Cardiac septum (tissue), 1 donor: ENCODE measurements around the gene EIF2S2. TPM values are rescaled to one million over a fixed set of nuclear protein-coding genes. Genes with fewer than 3 reads are reported as not detected.

Source experiments
- DNase-seq: peaks from one replicate; pipeline ENCODE4 v3.0.0-alpha.2; 2020; ENCODE audit warnings: low spot score
- intact Hi-C: fragments of 100-400 bp; cut with DNase I; formaldehyde crosslinking; loops from one replicate; pipeline ENCODE4 v1.14.0; 2022
- total RNA-seq: library from RNA; stranded (reverse); fragmentation: NEBNext Ultra II Directional; extraction: Animal tissue kit (Norgen Biotek cat#: 25700); gene quantifications from one replicate; pipeline ENCODE4 v1.2.1, GENCODE V29; 2021
- donor health status: DM: no; HTN: no; CAD: no.

Gene EIF2S2
- total RNA-seq, 1 donor from 2014 or later, result 38.3 TPM

GRCh38 chr20:34070859-34071258, 41.2 kb downstream of the EIF2S2 start:
- intact Hi-C loops, result no loop called here
- no peak for DNase-seq

- intact Hi-C loops, result no loop called here
- no peak for DNase-seq
Observed at GRCh38 chr20:34070079-34070439, 42.0 kb downstream of the EIF2S2 start.

- intact Hi-C loops, result loop anchor here (2.0 to 5.0 kb wide), 4 partner anchors 72 to 277 kb away; no protein-coding TSS in a partner anchor
- DNase-seq, result no peak
Observed at GRCh38 chr20:34069341-34070078, 42.5 kb downstream of the EIF2S2 start.

GRCh38 chr20:34068001-34068400, 44.0 kb downstream of the EIF2S2 start:
- intact Hi-C loops, result loop anchor here (2.0 to 5.0 kb wide), 4 partner anchors 71 to 276 kb away; no protein-coding TSS in a partner anchor
- DNase-seq, result no peak

GRCh38 chr20:34066476-34067090, 45.5 kb downstream of the EIF2S2 start:
- intact Hi-C loops, result loop anchor here (5.0 kb wide), 2 partner anchors 69 to 274 kb away; no protein-coding TSS in a partner anchor

GRCh38 chr20:34065260-34065659, 46.8 kb downstream of the EIF2S2 start:
- intact Hi-C loops, result loop anchor here (5.0 kb wide), 2 partner anchors 68 to 273 kb away; no protein-coding TSS in a partner anchor
- DNase-seq, result no peak

More at GRCh38 chr20:34066476-34067090, 45.5 kb downstream of the EIF2S2 start:
- DNase-seq, result no peak

GRCh38 chr20:34064286-34064685, 47.8 kb downstream of the EIF2S2 start:
- no peak for DNase-seq
- intact Hi-C loops, result no loop called here

- intact Hi-C loops, result no loop called here
- DNase-seq, result no peak
Observed at GRCh38 chr20:34062570-34063482, 49.2 kb downstream of the EIF2S2 start.

GRCh38 chr20:34061695-34062094, 50.3 kb downstream of the EIF2S2 start:
- DNase-seq, result no peak
- intact Hi-C loops, result no loop called here

- intact Hi-C loops, result no loop called here
- DNase-seq, result no peak
Observed at GRCh38 chr20:34060970-34061369, 51.1 kb downstream of the EIF2S2 start.

GRCh38 chr20:34058831-34059230, 53.2 kb downstream of the EIF2S2 start:
- intact Hi-C loops, result no loop called here
- no peak for DNase-seq

GRCh38 chr20:34055290-34055689, 56.8 kb downstream of the EIF2S2 start:
- intact Hi-C loops, result no loop called here

GRCh38 chr20:34052414-34052813, 59.6 kb downstream of the EIF2S2 start:
- DNase-seq, result no peak
- intact Hi-C loops, result no loop called here

More at GRCh38 chr20:34055290-34055689, 56.8 kb downstream of the EIF2S2 start:
- no peak for DNase-seq

GRCh38 chr20:34049897-34050695, 61.9 kb downstream of the EIF2S2 start:
- intact Hi-C loops, result no loop called here
- no peak for DNase-seq

- intact Hi-C loops, result no loop called here
- DNase-seq, result no peak
Observed at GRCh38 chr20:34049389-34049788, 62.7 kb downstream of the EIF2S2 start.

GRCh38 chr20:34047917-34048316, 64.1 kb downstream of the EIF2S2 start:
- intact Hi-C loops, result no loop called here
- DNase-seq, result no peak

GRCh38 chr20:34047010-34047687, 64.9 kb downstream of the EIF2S2 start:
- DNase-seq, result no peak
- intact Hi-C loops, result no loop called here

GRCh38 chr20:34045930-34046725, 65.9 kb downstream of the EIF2S2 start:
- intact Hi-C loops, result no loop called here
- no peak for DNase-seq
